Panc1 (cell line): ENCODE measurements around the gene FBLN7.

Experiments used
- CTCF ChIP-seq: fragments of 450-650 bp; IDR thresholded peaks from 2 replicates; pipeline ENCODE4 v1.5.1; 2017; ENCODE audit warnings: mild to moderate bottlenecking
- POLR2AphosphoS5 ChIP-seq: IDR thresholded peaks from 2 replicates; pipeline ENCODE4 v1.6.1; 2012; ENCODE audit warnings: mild to moderate bottlenecking, low read depth, low read length, moderate library complexity

GRCh38 chr2:112161431-112162145 lies 23.4 kb downstream of the FBLN7 start:
- no peak for TF ChIP-seq CTCF
- no peak for TF ChIP-seq POLR2AphosphoS5
